ENCODE results near the gene ATP8B3. TPM values are rescaled to one million over a fixed set of nuclear protein-coding genes. Genes with fewer than 3 reads are reported as not detected.

Gene ATP8B3
- total RNA-seq, 2 donors from 2014 or later = 2.3 to 2.8 TPM

- no peaks in the 10 kb centered on the region for H3K9me3 Mint-ChIP-seq
- H3K36me3 Mint-ChIP-seq = no peaks in the 10 kb centered on the region
- peaks cover 0 to 3% of the 10 kb centered on the region in 2 donors for H3K4me1 Mint-ChIP-seq (ENCODE audit: low read depth in 2 of 2)
- no peak overlapping the region for H3K4me3 Mint-ChIP-seq
- H3K27me3 Mint-ChIP-seq = no peaks in the 10 kb centered on the region
- DNase-seq (ENCODE audit: low spot score) (no peak), ATAC-seq (no peak)
- no peak overlapping the region for H3K27ac Mint-ChIP-seq
Measured at GRCh38 chr19:1833540-1833939, 21.5 kb upstream of the ATP8B3 start.

- DNase-seq (ENCODE audit: low spot score) = no peak
- Mint-ChIP-seq H3K9me3 (no peaks in the 10 kb centered on the region), H3K4me3 (no peak overlapping the region), H3K27me3 (no peaks in the 10 kb centered on the region), H3K36me3 (no peaks in the 10 kb centered on the region), H3K27ac (no peak overlapping the region), H3K4me1 (ENCODE audit: low read depth in 2 of 2) (peaks cover 0 to 3% of the 10 kb centered on the region in 2 donors)
- no peak for ATAC-seq
Measured at GRCh38 chr19:1832046-1832663, 20.1 kb upstream of the ATP8B3 start.

- ATAC-seq (no peak), DNase-seq (ENCODE audit: low spot score) (no peak)
- no peaks in the 10 kb centered on the region for H3K36me3 Mint-ChIP-seq
- no peak overlapping the region for H3K27ac Mint-ChIP-seq
- H3K4me3 Mint-ChIP-seq = no peak overlapping the region
- no peaks in the 10 kb centered on the region for H3K9me3 Mint-ChIP-seq
- H3K4me1 Mint-ChIP-seq (ENCODE audit: low read depth in 2 of 2) = peaks cover 0 to under 1% of the 10 kb centered on the region in 2 donors
- H3K27me3 Mint-ChIP-seq = no peaks in the 10 kb centered on the region
Measured at GRCh38 chr19:1830978-1831377, 18.9 kb upstream of the ATP8B3 start.

- Mint-ChIP-seq H3K36me3 (no peaks in the 10 kb centered on the region), H3K27ac (no peak overlapping the region), H3K27me3 (no peaks in the 10 kb centered on the region), H3K9me3 (no peaks in the 10 kb centered on the region), H3K4me1 (ENCODE audit: low read depth in 2 of 2) (no peaks in the 10 kb centered on the region), H3K4me3 (no peak overlapping the region)
- ATAC-seq = no peak
- no peak for DNase-seq (ENCODE audit: low spot score)
Measured at GRCh38 chr19:1830568-1830967, 18.5 kb upstream of the ATP8B3 start.

- DNase-seq (ENCODE audit: low spot score) (no peak), ATAC-seq (no peak)
- no peaks in the 10 kb centered on the region for H3K4me1 Mint-ChIP-seq (ENCODE audit: low read depth in 2 of 2)
- no peaks in the 10 kb centered on the region for H3K27me3 Mint-ChIP-seq
- H3K36me3 Mint-ChIP-seq = no peaks in the 10 kb centered on the region
- H3K4me3 Mint-ChIP-seq = no peak overlapping the region
- H3K9me3 Mint-ChIP-seq = no peaks in the 10 kb centered on the region
- no peak overlapping the region for H3K27ac Mint-ChIP-seq
Measured at GRCh38 chr19:1829958-1830357, 17.9 kb upstream of the ATP8B3 start.

GRCh38 chr19:1828279-1829238, 16.5 kb upstream of the ATP8B3 start:
- no peaks in the 10 kb centered on the region for H3K36me3 Mint-ChIP-seq
- H3K27me3 Mint-ChIP-seq = no peaks in the 10 kb centered on the region
- no peak overlapping the region for H3K4me3 Mint-ChIP-seq
- no peaks in the 10 kb centered on the region for H3K4me1 Mint-ChIP-seq (ENCODE audit: low read depth in 2 of 2)
- no peak overlapping the region for H3K27ac Mint-ChIP-seq
- no peak for DNase-seq (ENCODE audit: low spot score)
- no peaks in the 10 kb centered on the region for H3K9me3 Mint-ChIP-seq
- ATAC-seq = peak; percentile 13 to 20

GRCh38 chr19:1827566-1828278, 15.6 kb upstream of the ATP8B3 start:
- ATAC-seq (no peak), DNase-seq (ENCODE audit: low spot score) (no peak)
- no peaks in the 10 kb centered on the region for H3K36me3 Mint-ChIP-seq
- H3K27ac Mint-ChIP-seq = no peak overlapping the region
- no peaks in the 10 kb centered on the region for H3K9me3 Mint-ChIP-seq
- H3K27me3 Mint-ChIP-seq = no peaks in the 10 kb centered on the region
- no peaks in the 10 kb centered on the region for H3K4me1 Mint-ChIP-seq (ENCODE audit: low read depth in 2 of 2)
- H3K4me3 Mint-ChIP-seq = no peak overlapping the region

- Mint-ChIP-seq H3K36me3 (no peaks in the 10 kb centered on the region), H3K4me1 (ENCODE audit: low read depth in 2 of 2) (no peaks in the 10 kb centered on the region), H3K4me3 (no peak overlapping the region), H3K27ac (no peak overlapping the region), H3K27me3 (no peaks in the 10 kb centered on the region), H3K9me3 (no peaks in the 10 kb centered on the region)
- ATAC-seq = peak in 1 of 2 donors; percentile 9
- DNase-seq (ENCODE audit: low spot score) = no peak
Measured at GRCh38 chr19:1826557-1827521, 14.8 kb upstream of the ATP8B3 start.

- peak; percentile 71 to 74 for ATAC-seq
- Mint-ChIP-seq H3K27me3 (no peaks in the 10 kb centered on the region), H3K36me3 (no peaks in the 10 kb centered on the region), H3K27ac (no peak overlapping the region), H3K4me1 (ENCODE audit: low read depth in 2 of 2) (no peaks in the 10 kb centered on the region), H3K4me3 (no peak overlapping the region), H3K9me3 (no peaks in the 10 kb centered on the region)
- DNase-seq (ENCODE audit: low spot score) = peak; percentile 71
Measured at GRCh38 chr19:1825909-1826556, 14.0 kb upstream of the ATP8B3 start.

GRCh38 chr19:1824252-1824622, 12.2 kb upstream of the ATP8B3 start:
- no peak for DNase-seq (ENCODE audit: low spot score)
- H3K27me3 Mint-ChIP-seq = no peaks in the 10 kb centered on the region
- H3K36me3 Mint-ChIP-seq = no peaks in the 10 kb centered on the region
- ATAC-seq = no peak
- H3K9me3 Mint-ChIP-seq = no peaks in the 10 kb centered on the region
- H3K4me1 Mint-ChIP-seq (ENCODE audit: low read depth in 2 of 2) = no peaks in the 10 kb centered on the region
- H3K4me3 Mint-ChIP-seq = no peak overlapping the region
- no peak overlapping the region for H3K27ac Mint-ChIP-seq

GRCh38 chr19:1823539-1824251, 11.6 kb upstream of the ATP8B3 start:
- H3K27ac Mint-ChIP-seq = no peak overlapping the region
- ATAC-seq = no peak

GRCh38 chr19:1823020-1823419, 10.9 kb upstream of the ATP8B3 start:
- no peaks in the 10 kb centered on the region for H3K9me3 Mint-ChIP-seq
- H3K4me3 Mint-ChIP-seq = no peak overlapping the region
- ATAC-seq = no peak
- no peaks in the 10 kb centered on the region for H3K36me3 Mint-ChIP-seq
- H3K4me1 Mint-ChIP-seq (ENCODE audit: low read depth in 2 of 2) = peaks cover 0 to 2% of the 10 kb centered on the region in 2 donors
- DNase-seq (ENCODE audit: low spot score) = no peak
- H3K27ac Mint-ChIP-seq = no peak overlapping the region
- H3K27me3 Mint-ChIP-seq = no peaks in the 10 kb centered on the region

More at GRCh38 chr19:1823539-1824251, 11.6 kb upstream of the ATP8B3 start:
- no peaks in the 10 kb centered on the region for H3K36me3 Mint-ChIP-seq
- no peak overlapping the region for H3K4me3 Mint-ChIP-seq
- H3K9me3 Mint-ChIP-seq = no peaks in the 10 kb centered on the region
- H3K4me1 Mint-ChIP-seq (ENCODE audit: low read depth in 2 of 2) = no peaks in the 10 kb centered on the region
- no peaks in the 10 kb centered on the region for H3K27me3 Mint-ChIP-seq
- DNase-seq (ENCODE audit: low spot score) = no peak

Measured in natural killer cell treated with Interleukin-12 subunit alpha and Interleukin-12 subunit beta and Interleukin-15 and Interleukin-18, amount 100 ng/mL, for 72 hours (primary cell).